ENCODE results near the gene CACNG1.

The CACNG1 gene

DNA sequence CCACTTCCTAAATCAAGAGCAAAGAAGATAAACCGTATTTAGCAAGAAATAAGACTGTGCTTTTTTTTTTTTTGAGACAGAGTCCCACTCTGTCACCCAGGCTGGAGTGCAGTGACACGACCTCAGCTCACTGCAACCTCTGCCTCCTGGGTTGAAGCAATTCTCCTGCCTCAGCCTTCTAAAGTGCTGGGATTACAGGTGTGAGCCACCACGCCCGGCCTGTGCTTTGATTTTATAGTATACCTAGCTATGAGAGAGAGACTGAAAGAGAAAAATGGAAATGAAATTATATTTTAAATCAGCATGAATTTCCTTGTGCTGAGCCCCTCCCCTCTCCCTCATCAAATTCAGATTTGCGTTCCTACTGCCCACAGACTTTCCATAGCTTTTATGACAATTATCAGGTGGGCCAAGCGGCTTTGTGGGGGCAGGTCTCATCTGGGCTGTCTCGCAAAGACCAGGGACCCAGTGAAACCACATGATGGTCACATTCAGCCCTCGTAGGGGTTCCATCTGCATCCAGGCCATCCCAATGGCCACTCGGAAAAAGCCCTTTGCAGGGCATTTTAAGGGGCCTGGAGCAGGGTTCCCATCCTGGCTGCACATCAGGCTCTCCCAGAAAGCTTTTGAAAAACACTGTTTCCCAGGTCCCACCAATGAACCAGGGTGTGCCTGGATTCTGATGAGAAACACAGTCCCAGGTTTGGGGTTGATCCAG lies 8.5 kb downstream of the CACNG1 start:
- DNase-seq: no peak

DNA sequence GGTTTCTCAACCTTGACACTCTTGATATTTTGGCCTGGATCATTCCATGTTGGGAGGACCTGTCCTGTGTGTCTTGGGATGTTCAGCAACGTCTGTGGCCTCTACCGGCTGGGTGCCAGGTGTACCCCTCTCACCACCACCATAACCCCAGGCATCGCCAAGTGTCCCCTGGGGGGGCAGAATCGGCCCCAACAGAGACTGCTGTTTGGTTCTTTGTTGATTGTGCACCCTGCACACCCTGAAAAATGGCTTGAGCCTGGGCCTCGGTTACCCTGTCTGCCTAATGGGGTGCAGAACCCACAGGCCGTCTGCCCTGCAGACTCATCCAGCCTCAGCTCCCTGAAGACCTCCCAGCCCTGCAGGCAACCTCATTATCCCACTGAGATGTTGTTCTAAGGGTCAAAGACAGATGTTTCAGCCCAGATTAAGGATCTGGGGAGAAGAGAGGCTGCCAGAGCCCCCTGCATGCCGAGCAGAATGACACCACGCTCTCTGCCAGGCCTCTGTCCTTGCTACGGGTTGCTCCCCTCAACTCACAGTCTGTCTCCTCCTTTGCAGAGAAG lies 9.2 kb downstream of the CACNG1 start:
- no peak for DNase-seq

DNA sequence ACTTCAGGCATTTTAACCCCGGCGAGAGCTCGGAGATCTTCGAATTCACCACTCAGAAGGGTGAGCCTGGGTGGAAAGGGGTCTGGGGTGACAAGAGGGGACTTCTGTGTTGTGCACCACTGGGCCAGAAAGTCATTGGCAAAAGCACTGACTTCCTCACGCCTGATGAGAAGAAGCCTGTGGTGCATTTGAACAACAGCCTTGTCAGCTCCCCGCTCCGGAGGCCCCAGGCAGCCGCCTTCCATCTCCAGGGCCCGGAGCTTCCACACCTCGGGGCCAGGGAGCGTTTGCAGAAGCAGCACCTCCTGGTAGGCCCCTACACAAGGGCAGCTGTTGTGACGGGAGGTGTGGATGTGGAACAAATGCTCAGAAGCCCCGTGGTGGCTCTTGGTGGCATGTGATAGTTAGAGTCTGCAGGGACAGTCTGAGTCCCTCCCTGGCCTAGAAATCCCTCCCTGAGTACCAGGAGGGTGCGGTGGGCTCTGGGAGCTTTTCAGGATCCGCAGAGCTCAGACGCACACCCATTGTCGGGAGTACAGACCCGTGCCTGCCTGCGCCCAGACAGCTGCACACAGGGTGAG lies 9.7 kb downstream of the CACNG1 start:
- no peak for DNase-seq

DNA sequence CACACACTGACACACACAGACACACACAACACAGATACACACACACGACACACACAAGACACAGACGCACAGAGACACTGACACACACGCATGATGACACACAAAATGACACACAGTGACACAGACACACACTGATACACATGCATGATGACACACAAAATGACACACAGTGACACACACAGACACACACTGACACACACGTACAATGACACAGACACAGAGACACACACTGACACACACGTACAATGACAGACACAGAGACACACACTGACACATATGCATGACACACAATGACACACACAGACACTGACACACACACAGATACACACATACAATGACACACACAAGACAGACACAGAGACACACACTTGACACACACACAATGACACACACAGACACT lies 10.3 kb downstream of the CACNG1 start:
- DNase-seq: no peak

DNA sequence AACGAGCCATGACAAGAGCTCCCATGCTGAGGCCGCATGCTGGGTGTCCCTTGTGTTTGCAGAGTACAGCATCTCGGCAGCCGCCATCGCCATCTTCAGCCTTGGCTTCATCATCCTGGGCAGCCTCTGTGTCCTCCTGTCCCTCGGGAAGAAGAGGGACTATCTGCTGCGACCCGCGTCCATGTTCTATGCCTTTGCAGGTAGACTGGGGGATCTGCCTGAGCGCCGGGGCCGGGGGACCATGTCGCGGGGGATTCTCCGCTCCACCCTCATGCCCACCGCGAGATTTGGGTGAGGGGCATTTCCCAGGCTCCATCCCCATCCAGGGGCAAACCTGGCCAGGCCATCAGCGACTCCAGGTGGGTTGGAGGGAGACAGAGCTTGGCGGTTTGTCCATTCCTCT lies 10.7 kb downstream of the CACNG1 start:
- no peak for DNase-seq

DNA sequence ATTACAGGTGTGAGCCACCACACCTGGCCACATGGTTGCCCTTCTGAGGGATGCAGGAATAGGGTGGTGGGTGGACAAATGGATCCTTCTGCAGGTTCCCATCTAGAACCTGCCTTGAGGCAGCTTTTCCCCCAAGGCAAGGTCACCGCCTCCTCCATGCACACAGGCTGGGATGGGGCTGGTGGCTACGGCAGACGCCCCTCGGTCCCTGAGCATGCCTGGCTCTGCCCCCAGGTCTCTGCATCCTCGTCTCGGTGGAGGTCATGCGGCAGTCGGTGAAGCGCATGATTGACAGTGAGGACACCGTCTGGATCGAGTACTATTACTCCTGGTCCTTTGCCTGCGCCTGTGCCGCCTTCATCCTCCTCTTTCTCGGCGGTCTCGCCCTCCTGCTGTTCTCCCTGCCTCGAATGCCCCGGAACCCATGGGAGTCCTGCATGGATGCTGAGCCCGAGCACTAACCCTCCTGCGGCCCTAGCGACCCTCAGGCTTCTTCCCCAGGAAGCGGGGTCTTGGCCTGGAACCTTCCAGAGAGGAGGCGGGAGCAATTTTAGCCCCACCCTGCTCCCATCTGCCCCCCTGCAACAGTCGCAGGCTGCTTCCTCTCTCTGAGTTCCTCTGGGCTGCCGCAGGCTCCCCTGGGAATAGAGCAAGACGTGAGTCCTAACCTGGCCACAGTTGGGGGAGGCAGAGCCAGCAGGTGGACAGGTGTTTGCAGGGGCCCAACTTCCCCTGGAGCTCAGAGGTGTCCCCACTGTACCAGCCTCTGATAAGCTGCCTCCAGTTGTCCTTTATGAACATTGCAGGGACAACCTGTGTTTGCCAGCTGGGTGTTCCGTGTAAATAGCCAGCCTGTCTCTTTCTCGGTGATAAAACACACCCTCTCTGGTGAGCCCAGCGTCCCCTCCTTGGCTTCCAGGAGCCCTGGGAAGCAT lies 11.7 kb downstream of the CACNG1 start:
- no peak for DNase-seq

DNA sequence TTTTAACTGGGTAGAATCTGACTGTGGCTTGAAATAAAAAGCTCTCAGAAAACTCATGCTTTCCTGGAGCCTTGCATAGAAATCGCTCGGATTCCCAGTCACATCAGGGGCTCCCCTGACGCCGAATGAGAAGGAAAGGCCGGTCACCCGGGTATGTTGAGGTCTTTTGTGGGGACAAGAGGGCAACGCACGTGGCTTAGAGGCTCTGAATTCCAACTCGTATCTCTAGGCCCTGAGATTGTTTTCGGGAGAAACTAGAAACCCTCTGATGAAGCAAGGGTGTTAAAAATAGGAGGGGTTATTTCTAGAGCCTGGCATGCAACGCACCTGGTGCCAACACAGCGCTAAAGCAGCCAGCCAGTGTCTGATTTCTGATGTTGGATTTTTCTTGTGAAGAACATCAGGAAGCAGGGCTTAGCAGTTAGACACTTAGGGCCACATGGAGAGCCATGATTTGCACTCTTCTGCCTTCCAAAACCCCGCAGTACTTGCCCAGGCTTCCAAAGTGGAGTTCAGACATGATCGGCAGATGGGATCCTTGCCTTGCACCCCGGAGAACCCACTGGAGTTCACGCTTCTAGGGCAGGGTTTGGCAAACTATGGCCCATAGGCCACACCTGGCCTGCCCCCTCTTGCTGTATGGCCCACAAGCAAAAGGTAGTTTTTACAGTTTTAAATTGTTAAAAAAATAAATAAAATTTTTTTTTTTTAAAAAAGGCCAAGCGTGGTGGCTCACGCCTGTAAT lies 12.6 kb downstream of the CACNG1 start:
- DNase-seq: no peak

DNA sequence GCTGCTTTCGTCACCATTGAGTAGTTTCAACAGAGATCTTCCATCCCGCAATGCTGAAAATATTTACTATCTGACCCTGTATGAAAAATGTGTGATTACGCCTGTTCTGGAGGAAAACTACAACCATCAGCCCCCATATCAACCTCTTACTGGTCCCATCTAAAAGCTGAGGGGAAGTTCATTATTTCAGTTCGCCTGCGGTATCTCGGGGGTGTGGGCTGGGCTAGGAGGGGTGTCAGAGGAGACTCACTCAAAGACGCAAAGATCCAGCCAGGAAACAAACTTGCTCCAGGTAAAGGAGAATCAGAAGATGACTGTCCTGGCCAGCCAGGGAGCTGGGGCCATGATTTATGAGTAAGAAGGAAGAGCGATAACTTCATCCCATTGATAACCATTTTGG lies 13.7 kb downstream of the CACNG1 start:
- no peak for DNase-seq

DNA sequence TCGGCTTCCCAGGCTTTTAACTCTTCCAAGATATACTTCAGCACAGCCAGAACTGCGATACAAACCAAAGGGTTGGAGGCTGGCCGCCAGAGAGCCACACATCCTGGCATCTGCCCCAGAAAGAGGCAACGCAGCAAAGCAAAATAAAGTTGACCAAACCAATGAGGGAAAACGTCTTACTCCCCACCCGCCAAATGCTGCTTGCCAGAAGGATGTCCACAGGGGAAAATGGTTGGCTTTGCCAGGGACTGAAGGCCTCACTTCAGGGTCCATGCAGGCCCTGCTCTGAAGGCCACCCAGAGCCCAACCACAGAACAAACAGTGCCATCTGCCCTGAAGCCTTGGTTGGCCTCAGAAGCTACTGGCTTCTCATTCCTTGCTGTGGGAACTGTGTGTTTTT lies 15.0 kb downstream of the CACNG1 start:
- DNase-seq: no peak

DNA sequence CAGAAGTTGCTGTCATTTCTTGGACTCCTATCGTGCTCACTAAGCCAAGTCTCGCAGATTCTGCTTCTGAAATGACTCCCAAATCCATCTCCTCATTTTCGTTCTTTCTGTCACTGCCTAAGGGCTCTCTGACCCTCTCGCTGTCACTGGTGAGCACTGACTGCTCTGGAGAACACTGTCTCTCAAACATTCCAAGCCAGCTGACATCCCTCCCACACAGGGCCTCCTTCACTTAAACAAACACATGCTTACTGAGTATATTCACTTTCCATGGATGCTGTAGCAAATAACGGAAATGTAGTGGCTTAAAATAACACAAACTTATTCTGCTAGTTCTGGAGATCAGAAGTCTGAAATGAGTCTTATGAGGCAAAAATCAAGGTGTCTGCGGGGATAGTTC lies 18.8 kb downstream of the CACNG1 start:
- DNase-seq: no peak

DNA sequence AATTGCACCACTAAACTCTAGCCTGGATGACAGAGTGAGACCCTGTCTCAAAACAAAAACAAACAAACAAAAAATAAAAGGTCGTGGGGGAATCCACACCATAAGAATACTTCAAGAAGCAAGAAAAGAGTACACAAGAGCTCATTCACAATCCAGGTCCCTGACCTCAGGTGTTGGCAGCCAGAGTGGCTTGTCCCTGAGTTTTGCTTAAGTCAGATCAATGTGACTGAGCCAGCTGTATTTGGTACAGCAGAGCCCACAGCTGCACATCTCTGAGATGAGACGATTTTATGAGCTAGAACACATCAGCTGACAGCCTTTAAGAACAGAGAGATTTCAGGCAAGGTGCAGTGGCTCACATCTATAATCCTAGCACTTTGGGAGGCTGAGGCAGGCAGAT lies 22.4 kb downstream of the CACNG1 start:
- DNase-seq: no peak

DNA sequence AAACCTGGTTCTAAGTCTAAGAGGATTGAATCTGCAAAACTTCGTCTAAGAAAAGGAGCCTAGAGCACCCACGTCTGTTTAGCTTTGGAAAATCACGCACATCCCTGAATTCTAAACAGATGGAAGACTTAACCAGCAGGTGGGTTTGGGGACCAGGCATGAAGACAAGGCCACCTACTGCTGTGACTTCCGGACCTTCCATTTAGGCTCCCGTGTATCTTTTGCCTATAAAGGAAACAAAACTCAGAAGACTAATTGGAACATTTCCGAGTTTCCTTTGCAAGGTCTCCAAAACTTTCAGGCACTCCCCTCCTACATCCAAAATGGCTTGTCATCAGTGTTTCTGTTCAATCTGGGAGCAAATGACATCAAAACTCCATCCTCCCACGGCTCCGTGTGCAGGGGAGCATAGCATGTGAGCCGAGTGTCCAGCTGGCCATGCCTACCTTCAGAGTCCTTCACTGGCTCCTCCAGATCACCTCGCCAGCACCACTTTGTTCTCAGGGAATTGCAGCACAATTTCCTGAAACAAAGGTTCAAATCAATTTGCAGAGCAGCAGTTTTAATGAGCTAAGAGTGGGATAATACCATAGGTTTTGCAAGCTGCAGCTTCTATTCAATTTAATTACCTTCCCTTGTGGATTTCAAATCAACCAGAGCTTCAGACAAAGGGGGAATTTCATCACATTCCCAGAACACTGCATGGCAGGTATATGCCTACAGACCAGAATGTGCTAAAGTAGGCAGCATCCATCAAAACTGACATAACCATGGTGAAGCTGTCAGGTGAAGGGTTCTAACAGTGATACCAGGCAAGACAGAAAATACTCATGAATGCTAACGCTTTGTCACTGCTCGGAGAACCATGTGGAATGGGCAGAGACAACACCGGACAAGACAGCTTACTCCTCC lies 23.5 kb downstream of the CACNG1 start:
- no peak for DNase-seq

DNA sequence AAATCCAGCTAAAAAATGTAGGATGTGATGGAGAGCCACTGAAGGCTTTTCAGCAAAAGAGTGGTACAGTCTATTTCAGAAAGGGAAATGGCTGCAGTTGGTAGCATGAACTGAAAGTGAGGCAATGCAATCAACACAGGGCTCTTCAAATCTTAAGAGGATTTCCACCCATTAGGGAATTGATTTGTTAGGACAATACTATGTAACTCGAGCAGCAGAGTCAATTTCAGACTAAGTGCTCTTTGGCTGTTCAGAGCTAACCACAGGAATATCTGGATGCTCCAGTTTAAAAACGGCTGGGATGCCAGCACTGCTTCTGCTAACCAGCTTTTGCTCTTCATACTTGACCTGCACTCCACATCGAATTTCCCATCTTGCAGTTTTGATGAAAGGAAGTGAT lies 24.6 kb downstream of the CACNG1 start:
- DNase-seq: no peak

DNA sequence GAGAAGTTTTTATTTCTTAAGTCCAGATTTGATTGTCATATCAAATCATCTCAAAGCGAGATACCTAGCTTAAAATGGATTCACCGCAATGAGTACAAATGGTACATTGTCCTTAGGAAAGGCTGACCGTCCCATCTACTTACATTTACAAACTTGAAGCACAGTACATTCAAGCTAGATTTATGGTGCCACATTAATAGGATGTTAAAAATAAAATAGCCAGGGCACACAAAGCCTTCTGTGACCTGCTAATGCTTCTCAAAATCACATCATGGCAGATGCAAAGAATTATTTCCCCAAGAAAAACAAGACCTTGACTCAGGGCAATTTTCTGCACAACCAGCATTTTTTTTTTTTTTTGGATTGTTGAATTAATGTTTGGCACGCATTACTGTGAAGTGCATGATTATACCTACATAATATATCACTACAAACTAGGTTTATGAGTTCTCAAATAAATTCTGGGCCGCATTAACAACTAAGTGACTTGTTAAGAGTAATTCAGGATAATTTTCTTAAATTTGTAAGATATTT lies 25.3 kb downstream of the CACNG1 start:
- DNase-seq: no peak

DNA sequence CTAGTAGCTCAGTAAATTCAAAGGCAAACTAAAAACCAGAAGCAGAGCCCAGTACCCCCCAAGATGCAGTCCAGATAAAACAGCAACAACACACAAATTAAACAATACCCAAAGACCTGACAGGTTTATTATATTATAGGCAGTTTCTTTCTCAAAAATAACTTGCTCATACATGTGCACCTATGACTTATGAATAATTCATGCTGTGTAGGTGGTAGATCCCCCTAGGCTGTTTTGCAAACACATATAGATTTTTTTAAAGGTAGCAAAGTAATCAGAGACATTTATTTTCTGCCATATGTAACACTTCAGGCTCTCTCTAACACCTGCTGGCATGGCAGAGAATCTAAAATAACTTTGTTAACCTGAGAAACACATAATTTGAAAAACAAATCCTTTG lies 27.2 kb downstream of the CACNG1 start:
- DNase-seq: no peak

DNA sequence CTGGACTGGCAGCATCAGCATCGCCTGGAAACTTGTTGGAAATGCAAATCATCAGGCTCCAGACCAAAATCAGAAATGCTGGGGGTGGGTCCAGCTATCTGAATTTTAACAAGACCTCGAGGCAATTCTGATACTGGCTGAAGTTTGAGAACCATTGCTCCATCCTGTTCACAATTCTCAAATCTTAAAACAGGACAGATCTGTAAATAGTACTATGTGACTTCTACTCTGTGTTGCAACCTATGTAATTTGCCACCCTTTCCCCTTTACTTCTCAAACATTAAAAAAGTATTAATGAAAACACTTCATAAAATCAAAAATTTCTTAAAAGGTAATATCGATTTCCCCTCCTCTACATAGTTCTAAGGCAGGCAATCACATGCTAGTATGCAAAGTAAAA lies 28.5 kb downstream of the CACNG1 start:
- no peak for DNase-seq

DNA sequence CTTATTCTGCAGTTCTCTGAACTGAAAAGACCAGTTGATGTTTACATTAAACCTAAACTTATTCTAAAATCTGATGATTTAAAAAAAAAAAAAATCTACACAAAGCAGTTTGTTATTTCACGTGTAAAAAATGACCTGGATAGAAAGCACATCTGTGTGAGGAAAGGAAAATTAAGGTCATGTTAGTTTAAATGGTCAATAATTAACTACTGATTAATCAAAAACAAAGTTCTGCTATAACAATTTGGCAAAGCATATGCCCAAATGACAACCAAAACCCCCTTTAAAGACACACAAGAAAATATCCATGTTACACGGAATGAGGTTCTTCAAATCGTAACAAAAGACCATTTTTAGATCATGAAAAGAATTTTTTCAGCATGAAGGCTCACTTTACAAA lies 30.4 kb downstream of the CACNG1 start:
- no peak for DNase-seq

DNA sequence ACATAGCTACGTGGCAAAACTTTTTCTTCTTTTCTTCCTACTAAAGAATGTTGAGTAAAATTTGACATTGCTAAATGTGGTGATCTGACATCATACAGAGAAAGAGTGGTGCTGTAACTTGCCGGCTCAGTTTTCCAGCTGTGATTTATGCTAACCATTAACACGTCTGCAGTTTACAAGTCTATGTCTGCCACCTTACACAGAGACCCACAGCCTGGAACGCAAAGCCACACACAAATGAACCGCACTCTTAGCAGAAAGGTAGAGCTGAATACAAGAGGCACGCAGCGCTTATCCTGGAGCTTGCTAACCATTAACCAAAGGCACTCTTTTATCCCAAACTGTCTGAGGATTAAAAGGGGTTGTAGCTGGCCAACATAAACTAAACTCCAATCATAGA lies 31.9 kb downstream of the CACNG1 start:
- DNase-seq: no peak

DNA sequence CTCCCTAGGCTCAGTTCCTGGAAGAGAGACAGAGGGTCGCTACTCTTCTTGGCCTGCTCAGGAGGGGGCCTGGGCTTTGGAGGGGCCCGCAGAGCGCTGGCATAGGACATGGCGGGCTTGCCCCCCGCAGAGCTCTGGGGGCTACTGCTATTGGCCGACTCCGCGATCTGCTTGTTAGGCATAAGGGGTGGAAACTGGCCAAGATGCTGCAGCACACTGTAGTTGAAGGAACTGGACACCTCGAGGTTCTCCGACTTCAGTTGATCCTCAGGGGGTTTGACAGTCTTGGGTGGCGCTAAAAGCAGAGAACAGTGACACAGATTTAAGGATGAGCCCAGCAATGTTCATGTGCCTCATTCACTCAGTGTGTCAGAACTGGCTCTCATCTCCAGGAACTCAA lies 33.9 kb downstream of the CACNG1 start:
- no peak for DNase-seq

DNA sequence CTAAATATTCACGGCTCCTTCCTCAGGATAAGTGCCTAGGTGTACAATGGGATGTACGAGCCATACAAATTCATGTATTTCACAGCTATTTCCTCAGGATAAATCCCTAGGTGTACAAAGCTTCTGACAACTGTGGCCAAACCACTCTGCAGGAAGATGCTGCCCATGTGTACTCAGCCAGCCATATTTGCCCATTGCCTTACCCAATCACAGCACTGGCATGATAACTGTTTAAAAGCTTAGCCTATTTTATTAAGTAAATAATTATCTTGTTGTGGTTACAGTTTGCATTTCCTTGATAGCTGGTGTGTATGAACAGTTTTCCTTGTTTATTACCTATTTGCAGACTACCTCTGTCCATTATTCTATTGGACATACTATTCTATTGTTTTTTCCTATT lies 35.1 kb downstream of the CACNG1 start:
- no peak for DNase-seq

DNA sequence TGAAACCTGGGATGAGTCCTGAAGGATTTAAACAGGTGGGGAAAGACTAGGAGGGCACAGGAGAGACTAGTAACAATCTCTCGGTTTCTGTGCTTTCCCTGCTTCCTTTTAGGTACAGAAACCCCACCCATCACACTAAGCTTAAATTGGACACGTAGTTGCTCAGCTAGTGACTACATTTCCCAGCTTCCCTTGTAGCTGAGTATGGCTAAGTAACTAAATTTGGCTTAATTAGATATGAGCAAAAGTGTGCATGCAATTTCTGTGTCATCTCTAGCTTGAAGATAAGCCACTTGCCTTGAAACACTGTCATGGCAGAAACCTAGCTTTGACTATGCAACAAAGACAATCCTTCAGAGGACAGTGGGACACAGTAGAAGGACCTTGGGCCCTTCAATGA lies 36.5 kb downstream of the CACNG1 start:
- DNase-seq: no peak

DNA sequence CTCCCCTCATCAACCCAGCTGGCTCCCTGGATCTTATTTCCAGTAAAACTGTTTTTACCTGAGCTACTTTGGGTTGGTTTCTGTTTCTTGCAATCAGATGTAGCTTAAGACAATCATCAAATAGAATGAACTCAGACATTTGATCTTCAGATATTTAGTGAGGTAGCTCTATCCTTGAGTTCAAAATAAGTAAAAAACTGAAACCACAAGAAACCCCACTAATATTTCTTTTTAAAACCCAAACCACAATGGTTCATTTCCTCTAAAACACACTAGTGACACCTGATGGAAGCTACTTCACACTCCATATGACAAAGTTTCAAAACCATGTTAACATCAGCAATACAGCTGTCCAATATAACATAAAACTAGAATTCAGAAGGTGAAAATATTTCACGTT lies 37.8 kb downstream of the CACNG1 start:
- no peak for DNase-seq
